ENCODE measurements around the gene MIOX.
A peak's percentile ranks its signal among the peaks of the same experiment; 100 is the strongest.

MIOX gene

GRCh38 chr22:50526108-50526833 lies 39.6 kb downstream of the MIOX start:
- DNase-seq (ENCODE audit: low read depth in 2 of 2): peak; percentile 77 to 82
- TF ChIP-seq CTCF (IDR thresholded peaks at IDR 0.05; ENCODE audit: low read depth, low read length): peak; percentile 16
- peak overlapping the region; percentile 75 to 82 for H3K4me3 ChIP-seq (replicated peaks in 1 of 2; ENCODE audit: low read depth in 2 of 2, low read length in 2 of 2)

- peak; percentile 29 to 61 for DNase-seq (ENCODE audit: low read depth in 2 of 2)
Measured at GRCh38 chr22:50526834-50527801, 40.5 kb downstream of the MIOX start.

GRCh38 chr22:50527921-50528681 lies 41.4 kb downstream of the MIOX start:
- no peak for DNase-seq (ENCODE audit: low read depth in 2 of 2)
- no peak overlapping the region for H3K4me3 ChIP-seq (replicated peaks in 1 of 2; ENCODE audit: low read depth in 2 of 2, low read length in 2 of 2)
- no peak for TF ChIP-seq CTCF (IDR thresholded peaks at IDR 0.05; ENCODE audit: low read depth, low read length)

More at GRCh38 chr22:50526834-50527801, 40.5 kb downstream of the MIOX start:
- TF ChIP-seq CTCF (IDR thresholded peaks at IDR 0.05; ENCODE audit: low read depth, low read length): no peak
- peak overlapping the region; percentile 75 to 82 for H3K4me3 ChIP-seq (replicated peaks in 1 of 2; ENCODE audit: low read depth in 2 of 2, low read length in 2 of 2)

GRCh38 chr22:50528682-50529415 lies 42.2 kb downstream of the MIOX start:
- H3K4me3 ChIP-seq (replicated peaks in 1 of 2; ENCODE audit: low read depth in 2 of 2, low read length in 2 of 2): peak overlapping the region; percentile 57 to 59
- TF ChIP-seq CTCF (IDR thresholded peaks at IDR 0.05; ENCODE audit: low read depth, low read length): no peak
- no peak for DNase-seq (ENCODE audit: low read depth in 2 of 2)

- no peak for DNase-seq (ENCODE audit: low read depth in 2 of 2)
- no peak for TF ChIP-seq CTCF (IDR thresholded peaks at IDR 0.05; ENCODE audit: low read depth, low read length)
- H3K4me3 ChIP-seq (replicated peaks in 1 of 2; ENCODE audit: low read depth in 2 of 2, low read length in 2 of 2): peak overlapping the region; percentile 57 to 59
Measured at GRCh38 chr22:50529416-50529896, 42.8 kb downstream of the MIOX start.

Measured in cardiac fibroblast (primary cell).